HG03432 (cell line): ENCODE results near the gene IGFN1.
"Not testable (repeated sequence)": the region's sequence is repeated elsewhere in the genome, so short reads cannot be mapped to it uniquely, and the experiment has no call there.

Experiments used
- ATAC-seq: cut with Tn5 transposase; IDR thresholded peaks from one replicate; pipeline ENCODE4 v1.9.1; 2021; ENCODE audit warnings: mild to moderate bottlenecking, moderate library complexity; ENCODE audit not compliant: unreplicated experiment

The IGFN1 gene

DNA sequence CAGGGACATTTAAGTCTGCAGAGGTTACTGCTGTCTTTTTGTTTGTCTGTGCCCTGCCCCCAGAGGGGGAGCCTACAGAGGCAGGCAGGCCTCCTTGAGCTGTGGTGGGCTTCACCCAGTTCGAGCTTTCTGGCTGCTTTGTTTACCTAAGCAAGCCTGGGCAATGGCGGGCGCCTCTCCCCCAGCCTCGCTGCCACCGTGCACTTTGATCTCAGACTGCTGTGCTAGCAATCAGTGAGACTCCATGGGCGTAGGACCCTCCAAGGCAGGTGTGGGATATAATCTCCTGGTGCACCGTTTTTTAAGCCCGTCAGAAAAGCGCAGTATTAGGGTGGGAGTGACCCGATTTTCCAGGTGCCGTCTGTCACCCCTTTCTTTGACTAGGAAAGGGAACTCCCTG is 49.0 kb downstream of the IGFN1 start:
- ATAC-seq = not testable (repeated sequence)

DNA sequence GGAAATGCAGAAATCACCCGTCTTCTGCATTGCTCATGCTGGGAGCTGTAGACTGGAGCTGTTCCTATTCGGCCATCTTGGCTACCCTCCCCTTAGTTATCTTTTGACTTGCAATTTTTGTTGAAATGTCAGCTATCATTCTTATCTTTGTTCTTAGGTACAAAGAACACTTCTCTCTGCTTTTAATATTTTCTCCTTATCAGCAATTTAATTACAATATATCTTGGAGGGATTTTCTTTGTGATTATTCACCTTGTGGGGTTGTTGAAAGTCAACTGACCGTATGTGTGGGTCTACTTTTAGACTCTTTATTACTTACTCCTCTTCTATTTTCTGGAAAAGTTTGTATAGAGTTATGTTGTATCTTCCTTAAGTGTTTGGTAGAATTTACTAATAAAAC is 49.5 kb downstream of the IGFN1 start:
- no peak for ATAC-seq

DNA sequence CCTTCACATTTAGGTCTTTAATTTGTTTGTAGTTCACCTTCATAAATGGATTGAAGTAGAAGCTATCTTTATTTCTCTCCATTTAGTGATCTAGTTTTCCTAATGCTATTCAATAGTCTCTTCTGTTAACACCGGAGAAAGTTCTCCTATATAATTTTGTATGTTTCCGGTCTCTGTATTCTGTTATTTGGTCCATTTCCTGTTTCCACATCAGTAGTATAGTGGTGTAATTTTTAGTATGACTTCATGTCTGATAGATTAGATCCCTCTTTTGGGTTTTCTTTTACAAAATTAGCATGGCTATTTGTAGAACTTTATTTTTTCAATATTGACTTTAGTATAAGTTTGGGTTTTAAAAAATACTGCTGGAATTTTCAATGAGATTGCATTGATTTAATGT is 51.1 kb downstream of the IGFN1 start:
- ATAC-seq = no peak

DNA sequence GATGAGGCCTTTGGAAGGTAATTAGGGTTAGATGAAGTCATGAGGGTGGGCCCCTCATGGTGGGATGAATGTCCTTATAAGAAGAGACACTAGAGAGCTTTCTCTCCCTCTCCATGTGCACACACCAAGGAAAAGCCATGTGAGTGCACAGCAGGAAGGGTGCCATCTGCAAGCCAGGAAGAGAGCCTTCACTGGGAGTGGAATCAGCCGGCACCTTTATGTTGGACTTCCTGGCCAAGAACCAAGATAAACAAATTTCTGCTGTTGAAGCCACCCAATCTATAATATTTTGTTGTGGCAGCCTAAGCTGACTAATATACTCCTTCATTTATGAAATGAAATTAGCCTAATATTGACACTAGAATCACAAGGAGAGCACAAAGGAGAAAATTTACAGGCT is 54.5 kb downstream of the IGFN1 start:
- ATAC-seq = no peak

DNA sequence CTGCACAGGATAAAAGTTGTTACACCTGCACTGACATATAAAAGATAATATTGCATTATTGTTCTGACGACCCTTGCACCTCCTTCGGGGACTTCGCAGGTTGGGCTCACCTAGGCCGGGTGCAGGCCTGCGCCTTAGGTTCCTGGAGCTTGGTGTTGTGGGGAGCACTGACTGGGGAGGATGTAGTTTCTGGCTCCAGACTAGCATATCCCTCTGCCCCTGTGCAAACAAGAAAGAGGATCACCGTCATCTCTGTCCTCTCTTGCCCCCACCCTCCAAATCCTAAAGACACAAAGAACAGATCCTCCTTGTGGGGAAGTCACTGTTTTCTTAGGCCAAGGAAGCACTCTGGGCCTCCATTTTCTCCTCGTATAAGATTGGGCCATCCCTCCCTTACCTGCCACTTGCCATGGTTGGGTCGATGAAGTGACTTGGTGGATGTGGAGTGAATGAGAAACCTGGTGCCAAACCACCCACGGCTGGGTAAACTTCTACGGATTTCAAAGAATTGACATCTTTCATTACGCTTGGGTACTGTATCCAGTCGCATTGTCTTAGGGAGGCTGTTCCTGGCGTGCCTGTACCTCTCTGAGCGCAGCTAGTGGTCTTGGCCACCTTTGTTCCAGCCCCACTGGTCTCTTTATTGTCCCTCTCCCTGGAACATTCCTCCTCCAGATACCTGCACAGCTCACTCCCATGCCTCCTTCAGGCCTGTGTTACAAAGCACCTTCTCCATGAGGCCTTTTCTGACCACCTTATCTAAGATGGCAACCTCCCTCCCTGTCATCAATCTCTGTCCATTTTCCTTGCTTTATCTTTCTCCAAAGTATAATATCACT is 58.3 kb downstream of the IGFN1 start:
- no peak for ATAC-seq

DNA sequence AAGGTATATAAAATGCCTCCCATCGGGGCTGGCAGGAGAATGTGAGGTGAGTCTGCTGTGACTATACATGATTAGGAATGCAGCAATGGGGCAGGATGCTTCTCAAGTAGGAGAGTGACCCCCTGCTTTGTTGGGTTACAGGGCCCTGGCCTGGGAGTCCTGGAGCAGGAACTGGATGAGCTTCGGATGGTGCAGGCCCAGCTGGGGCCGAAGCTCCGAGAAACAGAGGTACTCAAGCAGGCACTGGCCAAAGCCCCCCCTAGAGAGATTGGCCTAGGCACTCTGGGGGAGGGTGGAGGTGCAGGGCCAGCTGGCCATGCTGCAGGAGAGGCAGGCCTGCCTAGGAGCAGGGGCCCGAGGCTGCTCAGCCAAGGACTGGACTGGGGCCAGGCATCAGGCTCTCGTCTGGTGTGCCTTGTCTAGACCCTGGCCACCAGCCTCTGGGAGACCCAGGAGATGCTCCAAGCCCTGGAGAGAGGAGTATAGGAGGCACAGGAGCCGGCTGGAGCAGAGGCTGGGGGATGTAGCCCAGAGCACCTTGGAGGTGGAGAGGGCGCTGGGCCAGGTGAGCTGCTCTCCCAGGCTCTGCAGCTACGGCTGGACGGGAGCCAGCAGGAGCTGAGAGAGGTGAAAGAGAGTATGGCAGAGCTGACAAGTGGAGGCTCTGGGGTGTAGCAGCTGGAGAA is 59.8 kb downstream of the IGFN1 start:
- ATAC-seq = no peak

DNA sequence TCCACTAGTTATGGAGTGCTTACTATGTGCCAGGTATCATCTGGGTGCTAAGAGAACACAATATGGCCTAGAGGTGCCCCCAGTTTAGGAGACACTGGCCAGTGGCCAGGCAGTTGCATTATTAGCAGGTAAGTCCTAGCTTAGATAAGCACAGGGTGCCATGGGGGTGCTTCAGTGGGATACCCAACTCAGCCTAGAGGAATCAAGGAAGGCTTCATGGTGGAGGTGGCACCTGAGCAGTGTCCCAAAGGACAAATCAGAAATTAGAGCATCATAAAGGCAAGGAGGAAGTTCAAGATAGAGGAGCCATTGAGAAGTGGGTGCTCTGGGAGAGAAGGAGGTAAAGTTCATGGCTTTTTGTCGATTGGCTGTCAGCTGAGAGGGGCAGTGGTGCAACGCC is 60.8 kb downstream of the IGFN1 start:
- ATAC-seq = no peak

DNA sequence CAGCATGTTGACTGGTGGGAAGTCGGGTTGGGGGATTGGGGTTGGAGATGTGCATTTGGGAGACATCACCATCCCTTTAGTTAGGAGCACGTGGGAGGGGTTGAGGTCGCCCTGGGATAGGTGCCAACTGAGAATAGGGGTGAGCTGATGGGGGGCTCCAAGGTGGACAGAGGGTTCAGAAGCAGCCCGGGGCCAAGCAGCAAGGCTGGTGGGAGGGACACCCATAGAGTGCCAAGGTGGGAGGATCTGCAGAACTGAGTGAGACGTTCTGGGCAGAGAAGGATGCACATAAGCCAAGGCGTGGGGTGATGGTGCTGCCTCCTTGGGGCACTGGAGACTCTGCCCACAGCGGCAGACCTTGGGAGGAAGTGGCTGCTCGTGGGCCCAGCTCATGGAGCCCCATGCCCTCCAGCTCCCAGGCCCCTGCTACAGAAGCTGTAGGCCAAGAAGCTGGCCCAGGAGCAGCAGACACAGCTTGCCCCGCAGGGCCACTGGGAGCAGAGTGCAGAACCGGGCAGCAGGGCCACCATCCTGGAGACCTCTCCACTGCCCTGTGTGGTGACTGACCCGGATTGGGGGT is 61.3 kb downstream of the IGFN1 start:
- no peak for ATAC-seq

DNA sequence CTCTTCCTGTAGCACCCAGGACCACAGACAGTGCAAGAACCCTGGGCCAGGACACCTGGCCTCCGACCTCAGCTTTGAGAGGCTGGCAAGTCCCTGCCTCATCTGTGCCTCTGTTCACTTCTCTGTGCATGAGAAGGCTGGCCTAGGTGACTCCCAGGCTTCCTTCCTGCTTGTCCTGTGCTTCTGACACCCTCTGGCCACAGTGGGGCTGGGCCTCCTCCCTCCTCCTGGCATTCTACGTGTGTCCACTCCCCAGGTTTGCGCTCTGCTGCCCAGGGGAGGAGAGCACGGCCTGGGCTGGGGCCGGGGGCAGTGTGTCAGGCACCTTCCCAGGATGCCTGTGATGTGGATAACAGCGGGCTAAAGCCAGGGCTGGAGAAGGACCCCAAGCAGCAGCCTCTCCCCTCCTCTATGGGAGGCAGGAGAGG is 62.3 kb downstream of the IGFN1 start:
- no peak for ATAC-seq

DNA sequence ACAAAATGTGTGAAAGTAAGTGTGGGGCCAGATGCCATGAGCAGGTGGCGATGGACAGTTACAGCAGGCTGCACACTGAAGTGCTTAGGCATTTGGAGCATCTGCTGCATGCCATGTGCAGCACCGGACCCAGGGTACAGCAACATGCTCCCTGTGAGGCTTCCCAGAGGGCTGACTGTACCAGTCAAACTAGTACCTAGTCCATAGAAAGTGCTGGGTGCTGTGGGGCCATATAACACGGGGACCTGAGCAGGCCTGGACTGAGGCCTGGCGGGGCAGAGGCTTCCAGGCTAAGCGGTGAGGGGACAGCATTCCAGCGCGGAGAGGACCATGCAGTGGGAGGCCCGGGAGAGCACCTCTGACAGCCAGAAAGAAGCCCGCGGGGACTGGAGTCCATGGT is 62.8 kb downstream of the IGFN1 start:
- ATAC-seq = no peak

DNA sequence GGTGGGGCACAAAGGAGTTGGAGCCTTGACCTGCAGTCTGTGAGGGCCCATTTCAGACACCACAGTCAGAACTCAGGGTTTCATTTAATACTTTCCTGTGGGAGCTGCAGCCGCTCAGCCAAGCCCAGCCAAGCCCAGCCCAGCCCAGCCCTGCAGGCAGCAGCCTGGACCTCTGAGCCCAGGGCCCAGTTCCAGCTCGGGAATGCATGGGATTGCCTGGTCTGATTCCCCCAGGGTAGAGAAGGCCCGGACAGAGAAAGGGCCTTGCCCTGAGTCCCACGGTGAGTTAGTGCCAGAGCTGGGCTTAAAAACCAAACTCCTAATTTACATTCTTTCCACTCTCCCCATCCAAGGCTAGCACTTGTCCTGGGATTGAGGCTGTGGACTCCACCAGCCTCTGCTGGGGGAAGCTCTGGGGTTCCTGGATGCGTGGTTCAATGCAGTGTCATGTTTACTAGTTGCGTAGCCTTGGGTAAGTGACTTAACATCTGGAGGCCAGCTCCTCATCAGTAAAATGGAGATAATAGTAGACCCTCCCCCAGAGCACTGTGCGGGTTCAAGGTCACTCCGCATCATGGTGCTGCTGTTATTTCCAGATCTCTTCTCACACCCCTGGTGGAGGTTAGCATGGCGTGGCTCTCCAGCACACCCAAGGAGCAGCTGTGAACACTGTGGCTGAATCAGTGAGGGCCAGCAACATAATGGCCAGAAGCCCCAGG is 63.4 kb downstream of the IGFN1 start:
- ATAC-seq = no peak

DNA sequence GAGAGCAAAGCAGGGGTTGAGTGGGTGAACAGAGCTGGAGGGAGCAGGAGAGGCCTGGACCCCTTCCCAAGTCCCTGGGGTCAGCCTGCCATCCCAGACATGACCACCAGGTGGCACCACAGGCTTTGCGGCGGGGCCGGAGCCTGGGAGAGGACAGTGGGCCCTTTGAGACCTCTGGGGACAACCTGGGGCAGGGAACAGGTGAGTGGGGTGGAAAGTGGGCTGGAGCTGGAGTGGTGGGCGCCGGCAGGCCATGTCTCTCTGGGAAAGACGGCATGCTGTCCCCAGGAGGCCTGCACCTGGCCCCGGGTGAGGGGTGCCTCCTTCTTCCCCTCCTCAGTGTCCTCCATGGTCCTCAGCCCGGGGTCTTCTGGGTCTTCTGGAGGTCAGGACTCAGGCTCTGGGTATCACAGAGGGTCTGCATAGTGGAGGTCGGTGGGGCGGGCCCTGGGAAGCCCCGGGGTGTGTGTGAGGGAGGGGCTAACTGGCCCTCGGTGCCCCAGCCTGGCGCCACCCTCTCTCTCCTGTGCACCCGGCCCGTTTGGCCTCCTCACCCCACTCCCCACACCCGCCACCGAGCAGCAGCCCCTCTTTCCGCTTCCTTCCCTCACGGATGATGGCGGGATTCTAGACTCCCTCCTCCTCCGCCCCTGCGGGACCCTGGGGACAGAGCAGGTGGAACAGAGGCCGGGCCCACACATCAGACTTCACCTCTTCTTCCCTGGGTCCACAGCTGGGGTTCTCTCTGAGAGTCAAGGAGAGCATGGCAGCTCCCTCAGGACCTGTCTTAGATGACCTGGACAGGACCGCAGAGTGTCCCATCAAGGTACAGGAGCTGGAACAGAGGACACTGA is 64.2 kb downstream of the IGFN1 start:
- ATAC-seq = no peak

DNA sequence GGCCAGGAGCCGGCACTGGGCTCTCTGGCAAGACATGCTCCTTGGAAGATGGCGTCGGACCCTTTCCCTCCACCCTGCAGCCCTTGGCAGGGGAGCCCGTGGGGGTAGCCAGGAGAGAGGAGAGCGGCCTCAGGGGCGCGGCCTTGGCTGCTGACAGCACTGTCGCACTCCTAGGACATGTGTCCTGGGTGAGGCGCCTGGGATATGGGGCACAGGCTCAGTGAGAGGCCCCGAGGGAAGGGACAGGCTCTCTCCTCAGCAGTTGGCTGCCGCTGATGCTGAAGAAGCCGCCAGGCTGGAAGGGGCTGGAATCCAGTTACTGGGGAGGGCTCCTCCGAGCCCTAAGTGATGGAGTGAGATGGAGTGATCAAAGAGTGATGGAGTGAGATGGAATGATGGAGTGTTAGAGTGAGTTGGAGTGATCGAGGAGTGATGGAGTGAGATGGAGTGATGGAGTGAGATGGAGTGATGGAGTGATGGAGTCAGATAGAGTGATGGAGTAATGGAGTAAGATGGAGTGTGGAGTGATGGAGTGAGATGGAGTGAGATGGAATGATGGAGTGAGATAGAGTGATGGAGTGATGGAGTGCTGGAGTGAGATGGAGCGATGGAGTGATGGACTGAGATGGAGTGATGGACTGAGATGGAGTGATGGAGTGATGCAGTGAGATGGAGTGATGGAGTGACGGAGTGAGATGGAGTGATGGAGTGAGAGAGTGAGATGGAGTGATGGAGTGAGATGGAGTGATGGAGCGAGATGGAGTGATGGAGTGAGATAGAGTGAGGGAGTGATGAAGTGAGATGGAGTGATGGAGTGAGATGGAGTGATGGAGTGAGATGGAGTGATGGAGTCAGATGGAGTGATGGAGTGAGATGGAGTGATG is 65.1 kb downstream of the IGFN1 start:
- ATAC-seq = no peak

DNA sequence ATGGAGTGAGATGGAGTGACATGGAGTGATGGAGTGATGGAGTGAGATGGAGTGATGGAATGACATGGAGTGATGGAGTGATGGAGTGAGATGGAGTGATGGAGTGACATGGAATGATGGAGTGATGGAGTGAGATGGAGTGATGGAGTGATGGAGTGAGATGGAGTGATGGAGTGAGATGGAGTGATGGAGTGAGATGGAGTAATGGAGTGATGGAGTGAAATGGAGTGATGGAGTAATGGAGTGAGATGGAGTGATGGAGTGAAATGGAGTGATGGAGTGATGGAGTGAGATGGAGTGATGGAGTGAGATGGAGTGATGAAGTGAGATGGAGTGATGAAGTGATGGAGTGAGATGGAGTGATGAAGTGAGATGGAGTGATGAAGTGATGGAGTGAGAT is 67.5 kb downstream of the IGFN1 start:
- ATAC-seq = not testable (repeated sequence)

DNA sequence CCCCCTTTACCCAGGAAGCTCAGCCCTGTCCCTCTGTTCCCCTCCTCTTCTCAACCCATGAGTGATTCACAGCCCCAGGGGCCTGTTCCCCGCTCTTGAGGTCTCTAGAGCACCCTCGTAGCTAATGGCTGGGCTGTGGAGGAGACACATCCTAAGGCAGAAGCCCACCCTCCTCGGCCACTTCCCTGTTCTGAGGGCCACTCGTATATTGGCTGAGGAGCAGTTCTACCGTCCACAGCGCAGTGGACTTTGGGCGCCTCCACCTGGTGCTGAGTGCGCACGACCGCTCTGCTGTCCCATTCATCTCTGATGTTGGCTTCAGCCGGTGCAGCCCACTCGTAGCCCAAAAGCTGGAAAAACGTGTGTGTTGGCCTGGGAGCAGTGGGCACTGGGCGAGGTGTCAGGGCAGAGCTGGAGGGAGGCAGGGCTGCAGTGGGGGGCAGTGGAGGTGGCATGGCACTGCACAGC is 68.2 kb downstream of the IGFN1 start:
- no peak for ATAC-seq

DNA sequence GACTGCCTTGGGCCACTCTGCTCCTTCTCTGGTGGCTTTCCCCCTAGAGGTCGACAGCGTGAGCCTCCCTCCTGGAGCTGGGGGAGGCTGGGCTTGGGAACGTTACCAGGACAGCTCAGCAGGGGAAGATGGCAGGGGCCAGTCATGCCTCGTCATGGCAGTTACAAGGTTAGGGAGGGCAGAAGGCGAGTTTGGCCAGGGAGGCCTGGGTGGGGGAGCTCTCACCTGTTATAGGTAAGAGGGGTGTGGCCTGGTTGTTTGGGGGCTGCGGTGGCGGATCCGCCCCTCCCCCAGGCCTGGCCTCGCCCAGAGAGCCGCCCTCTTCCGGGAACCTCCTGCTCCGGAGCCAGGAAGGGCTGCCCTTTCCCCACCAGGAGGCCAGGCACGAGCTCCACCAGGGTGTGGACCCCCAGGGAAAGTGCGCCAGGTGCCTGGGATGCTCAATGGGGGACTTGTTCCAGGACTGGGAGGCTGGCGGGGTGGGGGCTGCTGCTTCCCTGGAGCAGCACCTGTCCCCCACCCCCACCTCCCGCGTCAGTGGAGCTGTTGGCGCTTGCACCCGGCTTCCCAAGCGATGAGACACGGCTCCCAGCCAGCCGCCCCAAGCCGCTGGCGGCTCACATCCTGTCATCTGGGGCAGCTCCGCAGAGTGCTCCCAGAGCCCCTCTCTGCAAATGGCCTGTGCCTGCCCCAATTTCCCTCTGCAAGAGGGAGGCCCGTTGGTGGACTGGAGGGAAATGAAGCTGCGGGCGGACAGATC is 69.0 kb downstream of the IGFN1 start:
- no peak for ATAC-seq

DNA sequence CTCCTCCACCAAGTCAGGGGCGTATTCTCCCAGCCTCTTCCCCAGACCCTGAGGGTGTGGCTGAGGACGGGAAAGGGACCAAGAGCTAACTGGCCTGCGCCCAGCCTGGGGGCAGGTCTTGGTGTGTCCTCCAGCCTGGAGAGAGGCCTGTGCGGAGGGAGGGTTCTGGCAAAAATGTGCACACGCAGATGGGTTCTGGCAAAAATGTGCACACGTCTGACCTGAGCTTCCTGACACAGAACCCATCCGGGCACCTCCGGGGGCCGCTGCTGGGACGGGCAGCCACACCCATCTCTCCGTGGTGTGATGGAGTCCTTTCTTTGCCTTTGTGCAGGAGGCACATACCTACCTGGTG is 69.6 kb downstream of the IGFN1 start:
- no peak for ATAC-seq

DNA sequence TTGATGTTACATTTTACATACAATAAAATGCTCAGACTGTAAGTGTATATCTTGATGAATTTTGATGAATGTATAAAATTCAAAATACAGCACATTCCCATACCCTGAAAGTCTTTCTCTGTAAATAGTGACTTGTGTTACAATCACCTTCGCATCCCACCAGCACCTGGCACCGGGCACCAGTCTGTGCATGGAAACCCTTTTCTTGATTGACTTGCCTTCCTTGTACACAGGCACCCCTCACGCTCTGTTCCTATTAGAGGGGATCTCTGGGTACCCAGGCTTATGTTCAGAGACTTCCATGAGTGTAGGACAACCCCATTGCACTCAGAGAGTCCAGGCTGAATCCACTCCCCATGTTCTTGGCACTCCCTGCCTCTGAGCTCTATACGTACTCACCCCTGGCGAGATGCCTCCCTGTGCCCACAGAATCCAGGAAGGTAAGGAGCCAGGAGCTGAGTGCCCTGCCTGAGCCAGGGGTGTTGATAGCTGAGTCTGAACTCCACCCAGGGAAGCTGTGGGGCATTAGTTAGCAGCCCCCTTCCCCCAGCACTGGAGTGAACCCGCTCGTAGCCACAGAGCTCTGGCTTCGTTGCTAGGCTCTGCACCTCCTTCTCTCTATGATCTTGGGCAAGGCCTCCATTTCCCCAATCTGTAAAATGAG is 70.2 kb downstream of the IGFN1 start:
- ATAC-seq = no peak
